Measurements from ENCODE around the gene ZNF492.

Gene ZNF492

DNA sequence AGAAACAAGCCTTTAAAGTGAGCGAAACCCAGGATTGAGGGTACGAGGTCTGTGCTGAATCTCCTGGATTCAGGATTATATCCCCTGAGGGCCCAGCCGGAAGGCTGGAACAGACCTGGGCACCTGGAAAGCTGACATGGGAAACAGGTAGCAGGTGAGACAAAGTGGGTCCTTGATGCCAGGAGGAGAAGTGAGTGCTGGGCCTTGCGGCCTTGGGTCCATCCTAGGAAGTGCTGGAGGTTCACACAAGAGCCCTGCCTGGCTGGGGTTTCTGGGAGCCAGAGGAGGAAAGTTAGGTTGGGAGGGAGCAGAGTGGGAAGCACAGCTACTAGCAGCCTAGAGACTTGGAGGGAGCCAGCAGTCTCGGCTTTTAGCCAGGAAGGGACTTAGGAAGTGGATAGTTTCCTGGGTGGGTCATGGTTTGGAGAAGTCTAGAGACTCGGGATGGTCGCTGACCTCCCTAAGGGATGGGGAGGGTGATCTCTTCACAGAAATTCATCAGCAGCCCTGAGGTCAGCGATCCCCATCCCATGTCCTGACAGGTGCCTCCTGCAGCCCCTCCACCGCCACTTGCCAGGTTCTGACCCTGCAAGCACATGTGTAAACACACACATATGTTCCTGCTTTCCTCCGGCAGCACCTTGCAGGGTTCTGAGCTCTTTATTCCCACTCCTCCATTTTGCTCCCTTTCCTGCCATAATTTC lies 29.4 kb upstream of the ZNF492 start:
- Histone ChIP-seq H3K9me3 (replicated peaks in 1 of 11) (peaks cover 0 to 59% (median 26%) of the 10 kb centered on the region in 11 experiments; a peak in 16 of 22 replicates), H3K27ac (no peak overlapping the region), H3K9ac (no peak overlapping the region), H3K4me2 (no peak overlapping the region), H3K27me3 (no peaks in the 10 kb centered on the region), H3K4me1 (no peaks in the 10 kb centered on the region), H3K36me3 (no peaks in the 10 kb centered on the region), H3K4me3 (no peak overlapping the region), H4K20me1 (no peaks in the 10 kb centered on the region)
- TF ChIP-seq Cebpa-rat (IDR thresholded peaks at IDR 0.05): no peak

DNA sequence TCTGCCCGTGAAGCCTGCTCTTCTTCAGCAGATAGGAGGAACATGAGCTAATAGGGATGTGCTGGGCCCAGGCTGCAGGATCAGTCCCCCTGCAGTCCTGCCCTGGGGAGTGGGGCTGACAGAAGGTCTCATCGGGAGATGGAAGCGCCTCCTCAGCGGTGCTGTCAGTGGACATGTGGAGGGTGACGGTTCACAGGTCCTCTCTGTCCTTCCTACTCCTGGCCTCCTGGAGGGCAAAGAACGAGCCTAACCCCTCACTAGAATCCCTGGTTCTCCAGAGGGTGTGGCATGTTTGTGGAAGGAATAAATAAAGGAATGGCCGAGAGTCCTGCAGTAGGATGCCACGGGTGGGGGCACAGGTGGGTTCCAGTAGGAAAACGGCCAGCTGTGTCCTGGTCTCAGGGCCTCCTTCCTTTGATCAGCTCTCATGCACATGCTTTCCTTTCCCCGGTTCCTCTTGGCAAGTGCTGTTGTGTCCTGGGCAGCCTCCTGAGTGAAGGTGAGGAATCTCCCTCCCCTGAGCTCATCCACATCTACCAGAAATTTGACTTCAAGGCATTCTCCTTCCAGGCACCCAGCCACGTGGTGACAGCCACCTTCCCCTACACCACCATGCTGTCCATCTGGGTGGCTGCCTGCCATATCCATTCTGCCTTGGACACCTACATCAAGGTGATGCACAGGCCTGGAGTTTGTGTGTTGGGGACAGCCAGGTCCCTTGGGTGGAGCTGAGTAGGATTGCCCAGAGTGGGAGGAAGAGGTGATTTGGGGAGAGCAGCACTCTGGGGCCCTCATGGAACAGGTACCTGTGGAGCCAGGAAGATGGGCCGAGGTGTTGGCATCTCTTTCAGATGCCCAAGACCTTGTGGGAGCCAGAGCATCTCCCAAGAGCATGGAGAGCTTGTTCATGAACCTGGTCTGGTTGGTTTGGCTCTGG lies 28.6 kb upstream of the ZNF492 start:
- TF ChIP-seq Cebpa-rat (IDR thresholded peaks at IDR 0.05): no peak
- Histone ChIP-seq H3K9me3 (replicated peaks in 1 of 11) (peaks cover 6 to 51% (median 27%) of the 10 kb centered on the region in 11 experiments; a peak in 18 of 22 replicates), H3K27me3 (no peaks in the 10 kb centered on the region), H3K4me1 (no peaks in the 10 kb centered on the region), H3K36me3 (no peaks in the 10 kb centered on the region), H3K4me3 (no peak overlapping the region), H3K27ac (no peak overlapping the region), H4K20me1 (no peaks in the 10 kb centered on the region), H3K9ac (no peak overlapping the region), H3K4me2 (no peak overlapping the region)

DNA sequence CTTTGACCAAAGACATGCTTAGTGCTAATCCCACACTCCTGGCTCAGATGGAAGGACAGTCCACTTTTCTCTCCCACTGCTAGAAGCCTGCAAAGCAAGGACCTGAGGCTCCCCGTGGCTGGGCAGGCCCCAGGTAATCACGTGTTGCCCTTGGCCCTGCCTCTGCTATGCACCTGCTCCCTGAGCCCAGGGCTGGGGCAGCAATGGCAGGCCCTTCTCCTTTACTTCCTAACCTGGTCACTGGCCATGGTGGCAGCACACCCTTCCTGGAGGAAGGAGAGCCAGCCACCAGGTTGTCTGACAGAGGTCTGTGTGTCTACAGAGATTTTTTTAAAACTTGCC lies 27.9 kb upstream of the ZNF492 start:
- H3K27me3 ChIP-seq: no peaks in the 10 kb centered on the region
- peaks cover 0 to 47% (median 21%) of the 10 kb centered on the region in 11 experiments; a peak in 15 of 22 replicates for H3K9me3 ChIP-seq (replicated peaks in 1 of 11)
- H3K9ac ChIP-seq: no peak overlapping the region
- no peak overlapping the region for H3K4me3 ChIP-seq
- no peak overlapping the region for H3K27ac ChIP-seq
- no peaks in the 10 kb centered on the region for H4K20me1 ChIP-seq
- H3K4me2 ChIP-seq: no peak overlapping the region
- TF ChIP-seq Cebpa-rat (IDR thresholded peaks at IDR 0.05): no peak
- no peaks in the 10 kb centered on the region for H3K36me3 ChIP-seq
- no peaks in the 10 kb centered on the region for H3K4me1 ChIP-seq

DNA sequence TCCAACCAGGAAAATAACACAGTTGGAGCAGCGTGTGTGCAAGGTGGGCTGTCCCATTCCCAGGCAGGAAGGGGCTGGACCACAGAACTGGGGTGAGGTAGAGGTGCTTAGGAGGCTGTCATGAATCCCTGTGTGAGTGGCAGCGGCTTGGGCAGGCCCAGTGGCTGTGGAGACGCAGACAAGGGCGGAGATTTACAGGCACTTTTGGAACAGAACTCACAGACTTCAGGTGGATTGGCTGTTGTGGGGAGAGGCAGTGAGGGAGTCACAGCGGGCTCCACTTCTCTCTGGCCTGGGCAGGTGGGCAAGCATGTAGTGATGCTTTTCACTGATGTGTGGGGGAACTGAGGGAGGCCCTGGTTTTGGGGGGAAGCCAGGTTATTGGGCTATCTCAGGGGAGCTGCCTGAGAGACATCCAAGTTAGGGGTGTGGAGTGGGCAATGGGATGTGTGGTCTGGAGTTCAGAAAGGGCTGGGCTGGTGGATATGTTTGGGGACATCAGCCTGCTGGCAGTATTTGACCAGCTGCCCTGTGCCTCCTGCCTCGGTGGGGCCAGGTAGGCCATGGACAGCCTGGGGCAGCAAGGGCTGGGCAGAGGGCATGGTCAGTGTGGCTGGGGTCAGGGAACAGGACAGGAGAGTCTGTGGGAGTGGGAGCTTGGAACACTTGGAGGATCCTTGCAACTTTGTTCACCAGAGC lies 27.0 kb upstream of the ZNF492 start:
- peaks cover 0 to 49% (median 20%) of the 10 kb centered on the region in 11 experiments; a peak in 14 of 22 replicates for H3K9me3 ChIP-seq (replicated peaks in 1 of 11)
- H4K20me1 ChIP-seq: no peaks in the 10 kb centered on the region
- H3K4me1 ChIP-seq: no peaks in the 10 kb centered on the region
- no peak overlapping the region for H3K4me2 ChIP-seq
- H3K27ac ChIP-seq: no peak overlapping the region
- H3K4me3 ChIP-seq: no peak overlapping the region
- H3K36me3 ChIP-seq: no peaks in the 10 kb centered on the region
- H3K27me3 ChIP-seq: no peaks in the 10 kb centered on the region
- TF ChIP-seq Cebpa-rat (IDR thresholded peaks at IDR 0.05): no peak
- H3K9ac ChIP-seq: no peak overlapping the region

DNA sequence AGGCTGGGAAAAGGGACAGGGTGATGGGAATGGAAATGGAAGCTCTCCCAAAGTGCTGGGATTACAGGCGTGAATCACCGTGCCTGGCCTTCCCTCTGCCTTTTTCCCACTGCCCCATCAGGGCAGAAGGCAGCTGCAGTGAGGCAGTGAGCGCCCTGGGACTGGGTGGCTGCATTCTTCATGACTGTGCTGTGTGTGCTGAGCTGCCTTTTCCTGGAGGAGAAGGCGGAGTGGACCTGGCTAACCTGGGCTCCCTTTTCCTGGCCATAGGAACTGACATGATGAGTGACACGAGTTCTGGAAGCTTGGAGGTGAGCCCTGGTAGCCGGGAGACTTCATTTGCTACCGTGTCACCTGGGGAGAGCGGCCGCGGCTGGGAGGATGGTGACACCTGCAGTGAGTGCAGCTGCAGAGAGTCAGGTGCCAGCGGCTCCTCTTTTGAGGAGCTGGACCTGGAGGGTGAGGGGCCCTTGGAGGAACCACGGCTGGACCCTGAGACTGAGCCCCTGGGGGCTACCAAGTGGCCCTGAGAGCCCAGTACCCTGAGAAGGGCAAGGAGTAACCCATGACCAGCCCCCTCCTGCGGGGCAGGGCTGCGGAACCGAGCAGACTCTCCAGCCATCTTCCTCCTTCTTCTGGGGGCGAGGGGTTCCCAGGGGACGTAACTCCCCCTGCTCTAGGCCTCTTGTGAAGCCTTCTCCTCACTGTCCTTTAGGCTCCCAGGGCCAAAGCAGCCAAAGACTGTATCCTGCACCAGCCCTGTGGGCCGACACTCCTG lies 26.3 kb upstream of the ZNF492 start:
- Histone ChIP-seq H3K4me3 (no peak overlapping the region), H3K4me2 (no peak overlapping the region), H4K20me1 (no peaks in the 10 kb centered on the region), H3K9ac (no peak overlapping the region), H3K27me3 (no peaks in the 10 kb centered on the region), H3K27ac (no peak overlapping the region), H3K9me3 (replicated peaks in 1 of 11) (peaks cover 0 to 48% (median 20%) of the 10 kb centered on the region in 11 experiments; a peak in 13 of 22 replicates), H3K36me3 (no peaks in the 10 kb centered on the region), H3K4me1 (no peaks in the 10 kb centered on the region)
- no peak for TF ChIP-seq Cebpa-rat (IDR thresholded peaks at IDR 0.05)

DNA sequence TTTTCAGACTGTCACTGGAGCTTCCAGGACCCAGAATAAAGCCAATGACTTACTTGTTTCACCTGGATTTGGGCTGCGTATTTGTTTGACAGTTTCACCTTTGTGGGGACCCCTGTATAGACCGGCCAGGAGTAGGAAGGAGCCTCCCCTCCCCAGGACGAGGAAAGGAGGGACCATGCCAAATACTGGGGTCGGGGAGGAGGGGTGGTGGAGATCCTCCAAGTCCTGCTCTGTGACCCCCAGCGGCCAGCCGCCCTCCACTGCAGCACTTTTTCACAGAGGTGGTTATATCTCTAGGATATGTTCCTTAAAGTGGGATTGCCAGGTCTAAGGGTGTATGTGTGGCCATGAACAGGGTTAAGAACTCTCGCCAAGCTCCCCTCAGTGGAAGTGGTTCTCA lies 25.7 kb upstream of the ZNF492 start:
- no peak for TF ChIP-seq Cebpa-rat (IDR thresholded peaks at IDR 0.05)
- H3K9me3 ChIP-seq (replicated peaks in 1 of 11): peaks cover 0 to 49% (median 19%) of the 10 kb centered on the region in 11 experiments; a peak in 14 of 22 replicates

DNA sequence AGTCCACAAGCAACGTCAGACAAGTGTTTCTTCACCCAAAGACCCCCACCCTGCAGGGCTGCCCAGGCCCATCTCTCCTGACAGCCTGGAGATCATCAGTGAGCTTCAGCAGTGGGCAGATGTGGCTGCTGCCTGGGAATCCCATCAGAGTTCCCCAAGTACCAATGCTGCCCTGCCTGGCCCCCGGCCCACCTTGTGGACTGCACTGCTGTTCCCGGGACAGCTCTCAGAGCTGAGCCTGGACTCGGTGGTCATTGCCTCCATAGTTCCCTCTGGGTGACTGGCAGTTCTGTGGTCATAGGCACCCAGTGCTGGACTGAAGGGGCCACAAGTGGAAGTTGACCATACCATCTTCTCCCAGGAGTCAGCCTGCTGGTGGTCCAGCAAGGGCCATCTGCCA lies 24.5 kb upstream of the ZNF492 start:
- Histone ChIP-seq H3K9me3 (replicated peaks in 1 of 11) (peaks cover 0 to 45% (median 12%) of the 10 kb centered on the region in 11 experiments; a peak in 15 of 22 replicates), H3K27ac (no peak overlapping the region), H3K27me3 (no peaks in the 10 kb centered on the region), H3K4me1 (no peaks in the 10 kb centered on the region), H3K9ac (no peak overlapping the region), H3K4me3 (no peak overlapping the region), H3K36me3 (no peaks in the 10 kb centered on the region), H4K20me1 (no peaks in the 10 kb centered on the region), H3K4me2 (no peak overlapping the region)
- TF ChIP-seq Cebpa-rat (IDR thresholded peaks at IDR 0.05): no peak

More for the DNA sequence above, 25.7 kb upstream of the ZNF492 start:
- no peaks in the 10 kb centered on the region for H3K4me1 ChIP-seq
- H3K4me3 ChIP-seq: no peak overlapping the region
- H4K20me1 ChIP-seq: no peaks in the 10 kb centered on the region
- no peak overlapping the region for H3K9ac ChIP-seq
- H3K27ac ChIP-seq: no peak overlapping the region
- H3K4me2 ChIP-seq: no peak overlapping the region
- no peaks in the 10 kb centered on the region for H3K27me3 ChIP-seq
- H3K36me3 ChIP-seq: no peaks in the 10 kb centered on the region

DNA sequence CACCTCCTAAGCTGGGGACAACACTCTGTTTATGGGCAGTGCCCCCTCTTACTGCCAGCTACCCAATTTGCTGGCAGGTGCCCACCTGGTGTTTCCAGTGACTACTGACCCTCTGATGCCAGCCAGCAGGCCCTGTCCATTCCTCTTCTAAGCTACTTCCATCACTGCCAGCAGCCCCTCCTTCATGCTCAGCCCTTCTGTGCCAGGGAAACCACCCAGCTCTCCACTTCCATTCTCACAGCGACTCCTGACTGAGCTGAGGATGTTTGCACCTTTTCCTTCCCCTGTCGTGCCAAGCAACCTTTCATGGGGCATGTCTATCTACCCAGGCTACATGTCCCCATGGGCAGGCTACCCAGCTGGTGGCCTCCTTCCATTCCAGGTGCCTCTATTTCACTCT lies 24.0 kb upstream of the ZNF492 start:
- TF ChIP-seq Cebpa-rat (IDR thresholded peaks at IDR 0.05): no peak
- no peaks in the 10 kb centered on the region for H3K36me3 ChIP-seq
- no peak overlapping the region for H3K9ac ChIP-seq
- no peak overlapping the region for H3K27ac ChIP-seq
- H3K27me3 ChIP-seq: no peaks in the 10 kb centered on the region
- H3K9me3 ChIP-seq (replicated peaks in 1 of 11): peaks cover 0 to 50% (median 17%) of the 10 kb centered on the region in 11 experiments; a peak in 15 of 22 replicates
- no peak overlapping the region for H3K4me2 ChIP-seq
- no peaks in the 10 kb centered on the region for H3K4me1 ChIP-seq
- H3K4me3 ChIP-seq: no peak overlapping the region
- H4K20me1 ChIP-seq: no peaks in the 10 kb centered on the region
